Measurements from ENCODE around the gene UNC80.

Gene UNC80

DNA sequence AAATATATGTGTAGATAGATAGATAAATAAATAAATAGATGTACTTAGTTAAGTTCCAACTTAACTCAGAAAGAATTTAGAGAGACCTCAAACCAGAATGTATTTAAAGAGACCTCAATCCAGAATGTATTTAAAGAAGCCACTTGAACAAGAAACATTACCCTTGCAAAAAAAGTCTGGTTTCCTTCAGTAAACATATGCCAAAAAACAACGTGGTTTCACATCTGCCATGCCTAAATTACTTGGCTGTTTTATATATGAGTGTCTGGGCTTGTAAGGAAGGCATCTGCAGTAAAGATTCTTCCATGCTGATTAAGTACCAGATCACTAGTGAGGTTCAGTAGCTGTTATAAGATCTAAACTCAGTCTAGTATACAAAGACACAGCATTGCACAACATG, 201.7 kb downstream of the UNC80 start:
- DNase-seq (ENCODE audit: low read depth): no peak

DNA sequence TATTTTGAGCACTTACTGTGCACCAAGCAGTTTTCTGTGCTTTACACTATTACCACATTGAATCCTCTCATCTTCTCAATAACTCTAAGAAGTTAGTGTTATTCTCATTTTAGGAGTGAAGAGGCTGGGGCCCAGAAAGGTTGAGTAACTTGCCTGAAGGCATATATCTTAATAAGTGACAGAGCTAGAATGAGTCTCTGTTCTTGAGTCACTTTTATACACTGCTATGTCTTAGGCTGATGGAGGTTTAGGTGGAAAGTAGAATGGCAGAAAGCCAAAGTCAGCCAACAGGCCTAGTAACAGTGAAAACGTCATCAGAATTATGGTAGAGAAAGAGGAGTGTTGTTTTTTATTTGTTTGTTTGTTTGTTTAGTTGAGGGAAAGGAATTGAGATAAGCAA, 202.9 kb downstream of the UNC80 start:
- no peak for DNase-seq (ENCODE audit: low read depth)

DNA sequence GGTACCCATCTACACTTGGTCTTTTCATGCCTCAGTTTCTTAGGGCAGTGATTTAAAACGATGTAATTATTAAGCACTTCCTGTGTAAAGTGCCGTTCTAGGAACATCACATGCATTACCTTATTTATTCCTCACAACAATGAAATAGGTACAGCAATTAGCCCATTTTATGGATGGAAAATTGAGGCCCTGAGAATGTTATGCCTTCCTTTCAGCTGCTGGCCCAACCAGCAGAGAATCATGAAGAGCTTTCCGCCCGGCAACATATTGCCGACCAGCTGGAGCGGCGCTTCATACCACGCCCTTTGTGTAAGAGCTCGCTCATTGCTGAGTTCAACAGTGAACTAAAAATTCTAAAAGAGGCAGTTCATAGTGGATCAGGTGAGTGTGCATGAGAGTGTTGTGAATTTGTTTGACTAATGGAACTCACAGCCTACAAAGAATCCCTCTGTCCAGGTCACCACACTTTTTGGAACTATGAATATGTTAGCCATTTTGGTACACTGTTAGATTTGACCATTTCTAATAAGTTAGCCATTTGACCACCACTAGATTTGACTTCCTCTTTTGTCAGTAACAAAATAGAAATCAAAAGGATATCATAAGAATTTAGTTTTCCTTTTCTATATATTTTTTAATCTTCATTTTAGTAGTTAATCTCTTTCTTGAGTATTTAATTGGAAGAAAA, 205.2 kb downstream of the UNC80 start:
- DNase-seq (ENCODE audit: low read depth): no peak

DNA sequence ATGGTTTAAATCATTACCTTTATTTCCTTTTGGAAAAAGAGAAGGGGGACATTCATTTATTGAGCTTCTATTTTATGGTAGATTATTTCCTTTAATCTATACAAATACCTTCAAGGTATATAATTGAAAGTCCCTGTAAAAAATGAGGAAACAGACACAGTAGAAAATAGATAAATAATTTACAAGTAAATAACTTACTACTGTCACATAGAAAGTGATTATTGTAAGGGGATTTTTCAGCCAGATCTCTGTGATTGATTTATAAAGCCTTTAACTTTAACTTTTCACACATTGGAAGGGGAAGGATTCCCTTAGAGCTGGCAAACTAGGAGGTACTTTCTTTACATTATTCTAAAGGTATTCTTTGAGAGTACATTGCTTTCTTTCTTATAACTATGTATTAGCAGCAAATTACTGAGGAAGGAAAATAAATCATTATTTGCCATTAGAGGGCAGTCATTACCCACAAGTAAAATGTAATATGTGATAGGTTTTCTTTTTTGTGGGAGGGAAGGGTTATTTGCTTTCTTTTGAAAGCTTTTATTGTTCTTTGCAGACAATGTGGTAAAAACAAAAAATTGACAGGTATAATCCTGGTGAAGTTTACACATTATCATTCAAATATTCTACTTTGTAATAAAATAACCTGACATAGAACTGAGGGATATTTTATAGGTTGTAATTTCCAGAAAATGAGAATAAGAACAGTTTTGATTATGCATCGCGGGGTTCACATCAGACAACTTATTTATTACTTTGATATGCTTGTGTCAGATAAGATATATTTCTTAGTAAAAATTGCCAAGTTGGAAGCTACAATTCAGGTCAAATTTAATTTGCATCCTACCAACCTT, 206.0 kb downstream of the UNC80 start:
- DNase-seq (ENCODE audit: low read depth): no peak

DNA sequence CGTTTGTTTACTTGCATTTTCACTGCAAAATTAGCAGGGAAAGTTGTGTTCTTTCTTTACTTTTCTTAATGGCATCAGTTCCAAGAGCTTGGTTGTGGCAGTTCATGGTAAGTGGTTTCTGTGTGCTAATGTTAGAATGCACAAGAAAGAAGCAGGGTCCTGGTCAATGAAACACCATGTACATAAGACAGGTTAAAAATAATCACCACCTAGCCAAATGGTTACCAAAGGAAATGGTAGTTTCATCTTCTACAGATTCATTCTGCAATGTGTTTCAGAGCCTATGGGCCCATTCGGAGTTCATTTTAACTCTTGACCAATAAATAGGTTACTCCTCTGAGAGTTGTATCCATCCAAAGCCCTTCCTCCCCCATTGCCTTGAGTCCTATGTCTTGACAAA, 212.7 kb downstream of the UNC80 start:
- DNase-seq (ENCODE audit: low read depth): no peak

DNA sequence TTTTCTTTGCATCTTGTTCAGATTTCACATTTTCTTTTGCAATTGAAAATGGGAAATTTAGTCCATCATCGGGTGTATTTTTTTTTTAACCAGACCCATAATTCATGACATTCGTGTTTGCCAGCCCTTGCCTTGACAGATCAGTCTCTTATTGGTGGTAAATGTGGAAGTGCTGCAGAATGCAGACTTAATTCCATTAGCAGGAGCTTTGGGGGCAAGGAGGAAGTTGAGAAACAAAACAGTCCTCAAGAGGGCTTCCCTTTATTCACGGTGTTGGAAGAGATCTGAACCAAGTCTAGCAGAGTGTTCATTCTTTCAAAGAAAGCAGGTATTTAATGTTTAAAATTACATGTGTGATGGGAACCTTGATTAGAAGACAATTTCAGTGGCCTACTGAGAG, 214.2 kb downstream of the UNC80 start:
- DNase-seq (ENCODE audit: low read depth): no peak

DNA sequence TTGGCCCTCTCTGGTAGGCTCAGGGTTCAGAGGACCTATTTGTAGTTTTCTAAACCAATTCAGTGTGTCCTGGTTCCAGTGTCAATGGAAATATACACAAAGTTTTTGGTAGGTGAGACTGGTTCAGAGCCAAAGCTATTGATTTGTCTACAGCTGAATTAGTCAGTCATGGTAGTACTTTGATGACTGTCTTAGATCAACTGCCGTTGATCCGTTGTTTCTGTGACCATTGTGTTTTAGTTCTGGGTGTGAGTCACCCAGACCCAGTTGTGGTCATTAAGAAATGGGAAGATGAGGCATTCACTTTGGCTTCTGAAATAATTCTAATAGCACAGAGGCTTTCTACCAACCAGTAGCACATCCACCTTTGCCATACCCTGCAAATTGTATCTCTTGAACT, 214.8 kb downstream of the UNC80 start:
- no peak for DNase-seq (ENCODE audit: low read depth)

DNA sequence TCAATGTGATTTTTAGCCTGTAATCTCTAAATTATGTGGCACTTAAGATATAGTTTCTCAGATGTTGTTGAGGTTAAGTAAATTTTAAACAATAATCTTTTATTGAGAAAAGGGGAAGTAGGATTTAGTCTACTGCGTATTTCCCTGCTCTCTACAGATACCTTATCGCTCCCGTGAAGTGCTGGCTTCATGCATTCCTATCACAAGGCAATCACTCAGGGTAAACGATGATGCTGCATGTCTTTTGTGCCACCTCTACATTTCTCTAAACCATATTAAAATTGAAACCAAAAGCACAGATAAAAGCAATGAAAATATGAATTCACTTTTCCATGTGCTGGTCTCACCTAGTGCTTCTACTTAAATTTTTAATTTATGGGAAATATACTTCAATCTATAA, 216.4 kb downstream of the UNC80 start:
- DNase-seq (ENCODE audit: low read depth): no peak

DNA sequence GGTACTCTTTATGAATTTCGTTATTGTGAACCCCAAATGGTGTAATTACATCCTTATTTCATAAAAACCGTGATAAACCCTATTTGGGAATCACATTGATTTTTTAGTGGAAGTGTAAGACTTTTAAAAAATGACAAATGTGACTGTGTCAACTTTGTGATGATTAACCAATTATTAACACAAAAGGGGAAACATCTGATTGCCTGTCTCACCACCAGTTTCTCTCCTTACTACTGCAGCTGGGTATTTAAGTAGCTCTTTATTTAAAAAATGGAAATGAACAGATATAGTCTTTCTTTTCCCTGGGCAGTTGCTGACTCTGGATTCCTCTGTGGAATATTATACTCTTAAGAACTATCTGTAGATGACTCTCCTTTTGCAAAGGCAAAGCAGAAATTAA, 219.2 kb downstream of the UNC80 start:
- no peak for DNase-seq (ENCODE audit: low read depth)

DNA sequence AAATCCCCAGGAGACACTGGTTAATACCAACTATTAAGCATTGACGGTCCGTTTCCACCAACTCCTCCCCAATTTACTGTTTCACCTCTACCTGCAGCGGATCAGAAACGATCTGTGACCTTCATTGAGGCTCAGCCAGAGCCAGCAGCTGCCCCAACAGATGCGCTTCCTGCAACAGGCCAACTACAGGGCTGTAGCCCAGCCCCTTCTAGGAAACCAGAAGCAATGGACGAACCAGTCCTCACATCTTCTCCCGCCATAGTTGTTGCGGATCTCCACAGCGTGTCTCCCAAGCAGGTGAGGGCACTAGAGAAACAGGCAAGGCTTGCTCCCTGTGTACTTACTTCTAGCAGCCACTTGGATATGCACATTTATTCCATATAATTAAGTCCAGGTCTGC, 222.3 kb downstream of the UNC80 start:
- DNase-seq (ENCODE audit: low read depth): no peak

DNA sequence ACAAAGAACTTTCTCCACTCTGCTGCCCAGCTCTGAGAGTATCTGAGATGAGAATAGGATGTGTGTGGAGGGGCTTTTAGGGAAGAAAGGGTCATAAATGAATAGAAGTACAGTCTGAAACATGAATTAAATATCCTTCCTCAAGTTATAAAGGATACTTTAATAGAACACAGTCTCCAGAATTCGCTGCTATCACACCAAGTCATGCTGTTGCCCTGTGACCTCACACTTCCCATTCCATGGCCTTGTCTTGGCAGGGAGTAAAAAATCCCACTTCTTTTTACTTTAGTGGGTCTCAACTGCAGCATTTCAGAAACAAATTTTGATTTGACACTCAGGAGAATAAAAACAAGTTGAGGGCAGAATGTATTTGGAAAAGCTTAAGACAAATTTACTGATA, 227.0 kb downstream of the UNC80 start:
- DNase-seq (ENCODE audit: low read depth): no peak

DNA sequence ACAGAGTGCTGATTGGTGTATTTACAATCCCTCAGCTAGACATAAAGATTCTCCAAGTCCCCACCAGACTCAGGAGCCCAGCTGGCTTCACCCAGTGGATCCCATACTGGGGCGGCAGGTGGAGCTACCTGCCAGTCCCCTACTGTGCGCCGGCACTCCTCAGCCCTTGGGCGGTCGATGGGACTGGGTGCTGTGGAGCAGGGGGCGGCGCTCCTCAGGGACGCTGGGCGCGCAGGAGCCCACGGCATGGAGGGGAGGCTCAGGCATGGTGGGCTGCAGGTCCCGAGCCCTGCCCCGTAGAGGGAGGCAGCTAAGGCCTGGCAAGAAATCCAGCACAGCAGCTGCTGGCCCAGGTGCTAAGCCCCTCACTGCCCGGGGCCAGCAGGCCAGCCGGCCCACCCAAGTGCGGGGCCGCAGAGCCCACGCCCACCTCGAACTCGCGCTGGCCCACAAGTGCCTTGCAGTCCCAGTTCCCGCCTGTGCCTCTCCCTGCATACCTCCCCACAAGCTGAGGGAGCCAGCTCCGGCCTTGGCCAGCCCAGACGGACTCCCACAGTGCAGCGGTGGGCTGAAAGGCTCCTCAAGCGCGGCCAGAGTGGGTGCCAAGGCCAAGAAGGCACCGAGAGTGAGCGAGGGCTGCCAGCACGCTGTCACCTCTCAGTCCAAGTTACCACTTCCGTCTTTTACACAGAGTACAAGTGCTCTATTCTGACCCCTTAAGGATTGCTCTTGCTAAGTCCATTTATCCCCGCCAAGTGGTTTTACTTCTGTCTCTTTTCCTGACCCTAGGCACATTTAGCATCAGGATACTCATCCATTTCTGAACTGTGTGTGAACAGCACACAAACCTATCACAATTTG, 229.1 kb downstream of the UNC80 start:
- no peak for DNase-seq (ENCODE audit: low read depth)

DNA sequence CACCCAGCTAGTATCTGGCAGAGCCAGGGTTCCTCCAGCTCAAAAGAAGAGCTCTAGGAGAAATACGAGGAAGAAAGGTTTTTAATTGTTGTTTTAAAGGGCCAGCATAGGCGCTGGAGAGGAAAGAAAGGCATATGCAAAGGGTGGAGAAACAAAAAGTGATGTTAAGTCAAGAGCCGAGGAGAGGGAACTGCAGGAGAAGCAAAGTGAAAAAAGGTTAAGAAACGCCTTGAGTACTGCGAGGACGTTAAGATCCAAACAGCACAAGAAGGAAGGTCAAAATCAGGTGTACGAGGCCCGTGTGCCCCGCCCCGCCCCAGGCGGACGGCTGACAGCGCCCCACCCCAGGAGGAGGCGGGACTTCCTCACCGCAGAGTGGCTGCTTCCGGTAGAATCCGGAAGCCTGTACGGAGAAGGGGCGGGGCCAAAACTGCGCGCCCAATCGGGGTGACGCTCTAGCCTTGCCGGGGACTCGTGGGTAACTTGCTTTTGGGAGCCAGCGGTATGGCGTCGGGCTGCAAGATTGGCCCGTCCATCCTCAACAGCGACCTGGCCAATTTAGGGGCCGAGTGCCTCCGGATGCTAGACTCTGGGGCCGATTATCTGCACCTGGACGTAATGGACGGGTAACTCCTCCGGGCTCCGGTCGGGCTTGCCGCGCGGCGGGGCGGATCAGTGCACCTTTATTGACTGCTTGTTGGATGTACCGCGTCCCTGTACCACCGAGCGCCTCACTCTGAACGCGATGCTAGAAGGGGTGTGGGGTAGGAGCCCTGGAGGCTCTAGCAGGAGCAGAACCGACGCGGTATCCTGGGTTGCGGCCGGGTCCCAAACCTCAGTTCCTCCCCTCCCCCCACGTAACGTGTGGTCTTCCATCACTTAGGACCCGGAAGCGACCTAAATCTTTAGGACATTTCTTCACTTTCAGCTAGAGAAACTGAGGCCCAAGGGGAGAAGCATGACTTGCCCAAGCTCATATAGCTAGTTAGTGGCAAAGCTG, 230.8 kb downstream of the UNC80 start, which contains the start of gene RPE:
RPE (plus strand) TSS at position 481 of the 1,000 bp plus-strand sequence; CDS start at position 505, 24 bp downstream.
- peak; percentile 68 for DNase-seq (ENCODE audit: low read depth)

DNA sequence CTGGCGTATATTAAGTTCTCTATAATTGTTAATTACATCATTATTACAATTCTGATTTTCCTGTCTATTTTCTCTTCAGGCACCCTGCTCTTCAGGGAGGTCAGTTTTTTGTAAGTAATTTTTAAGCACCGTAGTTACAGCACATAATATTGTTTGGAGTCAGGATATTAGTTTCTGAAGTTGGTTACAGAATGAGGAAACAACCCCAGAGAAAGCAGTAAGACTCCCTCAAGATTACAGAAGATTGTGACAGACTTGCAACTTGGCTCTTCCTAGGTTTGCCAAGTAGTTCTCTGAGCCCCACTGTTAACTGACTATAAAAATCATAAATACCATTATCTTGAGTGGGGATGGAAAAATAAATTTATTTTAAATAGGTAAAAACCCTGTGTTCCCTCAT, 231.7 kb downstream of the UNC80 start:
- DNase-seq (ENCODE audit: low read depth): no peak

DNA sequence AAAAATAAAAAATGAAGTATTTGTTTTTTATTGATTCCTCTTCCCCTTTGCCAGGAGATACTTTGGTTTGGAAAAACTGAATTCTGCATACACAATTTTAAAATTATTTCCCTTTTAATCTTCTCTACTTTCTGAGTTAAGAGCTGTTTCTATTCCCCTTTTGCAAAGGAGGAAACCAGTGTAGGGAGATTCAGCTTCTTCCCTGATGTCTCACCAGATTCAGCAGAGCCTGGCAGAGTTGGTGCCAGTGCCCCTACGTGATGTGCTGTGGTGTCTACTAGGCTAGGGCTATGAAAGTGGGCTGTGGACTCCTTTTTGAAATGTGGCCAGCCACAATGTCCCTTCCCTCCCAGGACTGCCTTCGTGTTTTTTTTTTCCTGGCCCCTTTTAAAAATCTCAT, 233.2 kb downstream of the UNC80 start:
- DNase-seq (ENCODE audit: low read depth): no peak

DNA sequence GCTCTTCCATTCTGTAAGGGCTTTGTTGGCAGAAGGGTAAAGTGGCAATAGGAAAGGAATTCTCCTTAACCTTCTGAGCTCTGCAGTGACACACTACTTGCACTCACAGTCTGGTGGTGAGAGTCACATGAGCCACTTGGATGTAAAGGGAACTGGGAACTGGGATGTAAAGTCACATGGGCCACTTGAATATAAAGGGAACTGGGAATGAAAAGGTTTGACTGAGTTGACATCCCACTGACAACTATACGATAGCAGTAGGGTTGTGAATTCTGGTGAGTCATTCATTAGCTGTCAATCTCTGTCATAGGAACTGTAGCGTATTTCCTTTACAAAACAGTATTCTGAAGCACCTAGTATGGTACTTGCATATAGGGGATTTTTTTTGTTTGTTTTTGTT, 236.3 kb downstream of the UNC80 start:
- DNase-seq (ENCODE audit: low read depth): no peak

DNA sequence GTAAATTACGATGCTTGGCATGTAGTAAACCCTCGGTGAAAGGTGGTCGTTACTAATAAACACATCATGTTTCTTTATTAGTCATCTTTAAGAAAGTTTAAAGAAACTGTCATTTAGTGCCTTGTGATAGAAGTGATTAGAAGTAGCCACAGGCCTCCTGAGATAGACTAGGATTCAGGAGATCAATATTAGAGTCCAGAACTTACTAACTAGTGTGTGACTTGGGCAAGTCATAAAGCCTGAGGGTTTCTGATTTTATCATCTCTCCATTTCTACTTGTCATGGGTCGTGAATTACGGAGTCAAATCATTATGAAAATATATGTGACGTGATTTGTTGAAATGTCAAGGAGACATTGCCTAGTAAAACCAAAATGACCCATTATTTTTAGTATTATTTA, 237.5 kb downstream of the UNC80 start:
- DNase-seq (ENCODE audit: low read depth): no peak

DNA sequence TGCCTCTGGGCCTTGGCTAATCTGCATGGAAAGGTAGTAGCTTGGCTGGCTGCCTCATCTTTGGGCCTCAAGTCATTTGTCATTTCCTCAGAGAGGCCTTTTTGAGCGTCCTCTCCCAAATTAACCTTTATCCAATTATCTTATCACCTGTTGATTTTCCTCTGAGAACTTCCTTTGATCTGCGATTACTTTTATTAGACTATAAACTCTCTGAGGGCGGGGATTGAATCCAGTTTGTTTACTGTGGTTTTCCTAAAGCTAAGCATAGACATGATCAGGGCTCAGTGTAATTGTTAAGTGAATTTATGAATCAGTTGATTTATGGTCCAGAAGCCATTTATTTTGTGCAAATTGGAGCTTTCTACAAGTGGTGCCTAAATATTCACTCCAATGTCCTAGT, 238.3 kb downstream of the UNC80 start:
- no peak for DNase-seq (ENCODE audit: low read depth)

DNA sequence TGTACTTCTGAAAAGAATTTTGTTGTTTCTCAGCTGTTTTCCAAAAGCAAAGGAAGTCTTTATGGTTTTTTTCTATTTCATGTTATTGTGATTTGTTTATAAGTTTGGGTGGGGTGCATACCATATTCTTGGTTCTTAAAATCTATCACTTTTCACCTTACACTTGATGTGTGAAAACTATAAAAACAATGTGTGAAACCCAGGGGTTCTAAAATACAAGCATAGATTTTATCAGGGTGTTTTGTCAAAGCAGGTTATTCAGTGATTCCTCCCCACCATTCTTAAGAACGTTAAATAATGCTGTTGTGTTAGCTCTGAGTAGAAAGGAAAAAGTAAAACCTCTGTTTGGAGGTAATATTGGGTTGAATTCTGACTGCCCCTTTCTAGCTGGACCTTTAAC, 248.5 kb downstream of the UNC80 start:
- no peak for DNase-seq (ENCODE audit: low read depth)

DNA sequence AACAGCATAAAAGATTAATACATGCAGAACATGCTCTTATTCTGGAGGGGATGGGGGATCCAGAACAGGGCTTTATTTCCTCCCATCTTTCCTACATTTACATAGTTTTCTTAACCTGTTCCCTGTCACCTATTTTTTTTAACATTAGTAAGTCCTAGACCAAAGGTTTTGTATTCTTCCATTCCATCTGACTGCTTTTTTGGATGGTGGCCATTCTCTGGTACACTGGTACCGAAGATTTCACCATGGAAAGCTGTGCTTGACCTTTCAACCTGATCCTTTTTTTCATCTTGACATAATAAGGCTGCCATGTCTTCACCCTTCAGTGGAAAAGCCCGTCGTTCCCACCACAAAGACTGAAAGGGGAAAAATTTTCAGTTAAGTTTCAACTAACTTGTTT, 251.2 kb downstream of the UNC80 start:
- DNase-seq (ENCODE audit: low read depth): no peak

DNA sequence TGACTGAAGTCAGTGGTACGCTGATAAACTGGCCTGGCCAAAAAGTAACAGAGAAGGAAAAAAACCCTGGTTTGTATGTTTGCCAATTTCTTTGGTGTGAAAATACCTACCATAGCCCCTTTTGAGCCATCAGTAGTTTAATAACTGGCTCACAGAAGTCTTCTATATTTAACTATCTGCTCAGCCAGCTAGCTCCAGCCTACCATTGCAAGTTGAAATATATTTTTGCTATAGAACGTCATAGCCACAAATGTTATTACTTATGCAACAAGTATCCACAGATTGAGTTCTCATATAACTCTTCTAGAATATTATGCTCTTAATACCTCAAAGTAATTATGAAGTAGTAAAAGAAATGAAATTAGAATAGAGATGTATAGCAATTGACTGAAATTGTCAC, 256.0 kb downstream of the UNC80 start:
- no peak for DNase-seq (ENCODE audit: low read depth)
